ENCODE data around the gene OR52W1. TPM values are rescaled to one million over a fixed set of nuclear protein-coding genes. Genes with fewer than 3 reads are reported as not detected.

The OR52W1 gene, protein sequence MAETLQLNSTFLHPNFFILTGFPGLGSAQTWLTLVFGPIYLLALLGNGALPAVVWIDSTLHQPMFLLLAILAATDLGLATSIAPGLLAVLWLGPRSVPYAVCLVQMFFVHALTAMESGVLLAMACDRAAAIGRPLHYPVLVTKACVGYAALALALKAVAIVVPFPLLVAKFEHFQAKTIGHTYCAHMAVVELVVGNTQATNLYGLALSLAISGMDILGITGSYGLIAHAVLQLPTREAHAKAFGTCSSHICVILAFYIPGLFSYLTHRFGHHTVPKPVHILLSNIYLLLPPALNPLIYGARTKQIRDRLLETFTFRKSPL
- total RNA-seq = not detected in 2 replicates

DNA sequence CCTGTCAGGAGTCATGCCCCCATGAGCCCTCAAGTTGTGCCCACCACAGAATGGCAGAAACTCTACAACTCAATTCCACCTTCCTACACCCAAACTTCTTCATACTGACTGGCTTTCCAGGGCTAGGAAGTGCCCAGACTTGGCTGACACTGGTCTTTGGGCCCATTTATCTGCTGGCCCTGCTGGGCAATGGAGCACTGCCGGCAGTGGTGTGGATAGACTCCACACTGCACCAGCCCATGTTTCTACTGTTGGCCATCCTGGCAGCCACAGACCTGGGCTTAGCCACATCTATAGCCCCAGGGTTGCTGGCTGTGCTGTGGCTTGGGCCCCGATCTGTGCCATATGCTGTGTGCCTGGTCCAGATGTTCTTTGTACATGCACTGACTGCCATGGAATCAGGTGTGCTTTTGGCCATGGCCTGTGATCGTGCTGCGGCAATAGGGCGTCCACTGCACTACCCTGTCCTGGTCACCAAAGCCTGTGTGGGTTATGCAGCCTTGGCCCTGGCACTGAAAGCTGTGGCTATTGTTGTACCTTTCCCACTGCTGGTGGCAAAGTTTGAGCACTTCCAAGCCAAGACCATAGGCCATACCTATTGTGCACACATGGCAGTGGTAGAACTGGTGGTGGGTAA lies at the start of gene OR52W1:
Gene OR52W1, plus strand, starts transcription at position 51 of the 637 bp plus-strand sequence. Its CDS starts 0 bp downstream, at position 51.

DNA sequence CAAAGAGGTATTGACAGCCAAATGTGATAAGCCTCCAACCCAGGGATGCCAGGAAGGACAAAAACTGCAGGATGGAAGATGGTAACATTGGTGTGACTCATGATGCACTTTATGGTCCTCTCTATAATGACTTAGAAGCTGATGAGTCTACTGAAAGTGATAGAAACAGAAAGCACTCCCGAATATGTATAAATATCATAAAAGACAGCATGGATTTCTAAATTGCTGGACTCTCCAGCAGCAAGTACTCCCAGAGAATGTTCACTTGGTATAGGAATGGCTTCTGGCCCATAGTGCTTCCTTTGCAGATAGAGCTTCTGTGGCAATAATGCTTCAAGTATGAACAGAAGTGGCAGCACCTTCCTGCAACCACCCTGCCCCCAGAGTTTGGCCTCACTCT lies 28.8 kb upstream of the OR52W1 start, which contains the start of gene OR52B2:
Gene OR52B2, minus strand, starts transcription at position 101 of the 400 bp plus-strand sequence. Its CDS starts 0 bp downstream, at position 101.

DNA sequence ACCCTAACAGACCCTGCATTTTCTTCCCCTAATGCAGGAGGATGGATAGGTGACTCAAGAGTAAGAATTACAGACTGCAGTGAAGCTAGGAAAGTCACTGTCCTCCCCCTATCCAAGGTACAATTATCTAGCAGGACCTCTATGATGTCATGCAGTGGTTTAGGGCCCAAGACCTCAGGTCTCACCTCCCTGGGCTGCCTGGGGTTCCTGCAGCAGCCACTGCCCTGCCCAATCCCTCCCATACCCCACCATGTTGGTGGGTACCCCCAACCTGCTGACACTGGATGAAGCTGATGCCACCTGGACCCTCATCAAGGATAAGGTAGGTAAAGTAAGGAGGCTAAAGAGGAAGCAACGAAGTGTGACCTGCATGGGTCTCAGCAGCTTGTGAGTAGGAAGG lies 6.3 kb downstream of the OR52W1 start, which contains the start of gene C11orf42:
Gene C11orf42, plus strand, starts transcription at position 192 of the 400 bp plus-strand sequence. Its CDS starts 59 bp downstream, at position 251.

GRCh38 chr11:6234387-6235107 lies 35.5 kb downstream of the OR52W1 start, which contains the start of gene FHIP1B:
TSS of gene FHIP1B (minus strand) at chr11:6234636. CDS start at chr11:6224516, 10,120 bp downstream.

DNA sequence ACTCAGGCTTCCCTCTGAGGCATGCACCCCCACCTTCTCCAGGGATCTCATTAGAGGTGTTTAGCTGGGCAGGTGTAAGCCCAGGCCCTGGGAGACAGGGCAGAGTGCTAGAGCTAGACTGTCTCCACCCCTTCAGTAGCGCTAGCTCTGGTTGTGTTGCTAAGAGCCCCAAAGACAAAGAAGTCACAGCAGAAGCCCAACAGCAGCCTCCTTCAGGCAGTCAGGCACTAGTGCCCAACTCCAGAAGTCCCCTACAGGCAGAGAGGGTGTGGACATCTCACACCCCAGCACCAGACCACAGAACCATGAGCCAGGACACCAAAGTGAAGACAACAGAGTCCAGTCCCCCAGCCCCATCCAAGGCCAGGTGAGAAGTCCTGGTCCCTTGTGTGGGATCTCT lies 39.9 kb downstream of the OR52W1 start, which contains the start of gene CNGA4:
Gene CNGA4, plus strand, starts transcription at position 188 of the 400 bp plus-strand sequence. Its CDS starts 118 bp downstream, at position 306.

Other genes with a start within 250 kb of the OR52W1 start
- not detected in 2 replicates for gene OR56A5, start 230.7 kb upstream of the OR52W1 start, total RNA-seq
- not detected in 2 replicates for gene OR52L1, start 212.2 kb upstream of the OR52W1 start, total RNA-seq
- not detected in 2 replicates for gene OR56A4, start 192.3 kb upstream of the OR52W1 start, total RNA-seq
- not detected in 2 replicates for gene OR56A1, start 168.5 kb upstream of the OR52W1 start, total RNA-seq
- gene OR56B4, start 91.5 kb upstream of the OR52W1 start, total RNA-seq = not detected in 2 replicates
- not detected in 2 replicates for gene OR52B2, start 28.9 kb upstream of the OR52W1 start, total RNA-seq
- gene C11orf42, start 6.3 kb downstream of the OR52W1 start, total RNA-seq = not detected in 2 replicates
- gene FHIP1B, start 35.4 kb downstream of the OR52W1 start, total RNA-seq = 7.7 and 10.1 TPM in 2 replicates
- under 0.01 and 0.19 TPM in 2 replicates for gene CNGA4, start 39.9 kb downstream of the OR52W1 start, total RNA-seq
- gene CCKBR, start 60.6 kb downstream of the OR52W1 start, total RNA-seq = not detected in 2 replicates
- 189 and 198 TPM in 2 replicates for gene CAVIN3, start 121.3 kb downstream of the OR52W1 start, total RNA-seq
- 39.1 and 57.2 TPM in 2 replicates for gene SMPD1, start 191.2 kb downstream of the OR52W1 start, total RNA-seq
- 34.5 and 53.3 TPM in 2 replicates for gene APBB1, start 219.9 kb downstream of the OR52W1 start, total RNA-seq
- 0.38 and 0.85 TPM in 2 replicates for gene HPX, start 241.8 kb downstream of the OR52W1 start, total RNA-seq

All from regular cardiac myocyte (primary cell).